ENCODE results near the gene MAVS. TPM values are rescaled to one million over a fixed set of nuclear protein-coding genes. Genes with fewer than 3 reads are reported as not detected.
"Not testable (repeated sequence)": the region's sequence is repeated elsewhere in the genome, so short reads cannot be mapped to it uniquely, and the experiment has no call there.

Gene MAVS
- total RNA-seq, 1 experiment from 2014 or later, result 31.7 TPM

- no peak overlapping the region for H3K4me3 Mint-ChIP-seq (ENCODE audit: unreplicated experiment)
- DNase-seq (ENCODE audit: unreplicated experiment), result no peak
- intact Hi-C loops (cut with micrococcal nuclease), result no loop called here
- no peak for TF ChIP-seq CTCF (IDR thresholded peaks at IDR 0.05; ENCODE audit: unreplicated experiment)
- ChIA-PET POLR2A (interaction anchor here (2.0 kb wide), 1 partner anchor 19 kb away, joined by 11 read pairs; no protein-coding TSS in a partner anchor), CTCF (interaction anchor here (0.5 to 1.4 kb wide), 5 partner anchors 8 to 38 kb away, joined by 3 to 4 read pairs (median 4); no protein-coding TSS in a partner anchor)
- no peaks in the 10 kb centered on the region for H3K9me3 Mint-ChIP-seq (ENCODE audit: unreplicated experiment)
- peaks cover 6% of the 10 kb centered on the region for H3K4me1 Mint-ChIP-seq (ENCODE audit: insufficient read depth, unreplicated experiment)
- no peak overlapping the region for H3K27ac Mint-ChIP-seq (ENCODE audit: low read depth, unreplicated experiment)
- no TSS peak for BruUV-seq (replicated peaks)
- peaks cover 43% of the 10 kb centered on the region for H3K36me3 Mint-ChIP-seq (ENCODE audit: insufficient read depth, unreplicated experiment)
- no peaks in the 10 kb centered on the region for H3K27me3 Mint-ChIP-seq (ENCODE audit: insufficient read depth, unreplicated experiment)
Measured at GRCh38 chr20:3826420-3826819, 20.2 kb upstream of the MAVS start.

- POLR2A ChIA-PET, result interaction anchor here (0.6 to 1.9 kb wide), 2 partner anchors 15 to 17 kb away, joined by 4 to 6 read pairs; no protein-coding TSS in a partner anchor
- Mint-ChIP-seq H3K36me3 (ENCODE audit: insufficient read depth, unreplicated experiment) (peaks cover 38% of the 10 kb centered on the region), H3K4me1 (ENCODE audit: insufficient read depth, unreplicated experiment) (no peaks in the 10 kb centered on the region), H3K4me3 (ENCODE audit: unreplicated experiment) (no peak overlapping the region), H3K27ac (ENCODE audit: low read depth, unreplicated experiment) (no peak overlapping the region), H3K27me3 (ENCODE audit: insufficient read depth, unreplicated experiment) (no peaks in the 10 kb centered on the region), H3K9me3 (ENCODE audit: unreplicated experiment) (no peaks in the 10 kb centered on the region)
- CTCF ChIA-PET, result interaction anchor here (0.6 kb wide), 3 partner anchors 22 to 333 kb away, joined by 4 to 5 read pairs (median 4); no protein-coding TSS in a partner anchor
- DNase-seq (ENCODE audit: unreplicated experiment), result no peak
- no peak for TF ChIP-seq CTCF (IDR thresholded peaks at IDR 0.05; ENCODE audit: unreplicated experiment)
- no TSS peak for BruUV-seq (replicated peaks)
- intact Hi-C loops (cut with micrococcal nuclease), result no loop called here
Measured at GRCh38 chr20:3828798-3829197, 17.8 kb upstream of the MAVS start.

DNA sequence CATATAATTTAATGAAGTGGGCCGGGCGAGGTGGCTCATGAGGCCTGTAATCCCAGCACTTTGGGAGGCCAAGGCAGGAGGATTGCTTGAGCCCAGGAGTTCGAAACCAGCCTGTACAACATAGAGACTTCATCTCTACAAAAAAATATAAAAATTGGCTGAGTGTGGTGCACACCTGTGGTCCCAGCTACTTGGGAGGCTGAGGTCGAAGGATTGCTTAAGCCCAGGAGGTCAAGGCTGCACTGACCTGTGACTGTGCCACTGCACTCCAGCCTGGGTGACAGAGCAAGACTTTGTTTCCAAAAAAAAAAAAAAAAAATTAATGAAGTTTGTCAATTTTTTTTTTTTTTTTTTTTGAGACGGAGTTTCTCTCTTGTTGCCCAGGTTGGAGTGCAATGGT is 16.7 kb upstream of the MAVS start:
- POLR2A ChIA-PET, result interaction anchor here (0.6 to 2.2 kb wide), 4 partner anchors 9 to 1514 kb away, joined by 3 to 10 read pairs (median 4); partner anchors contain the start of gene AP5S1
- BruUV-seq (replicated peaks), result not testable (repeated sequence)

GRCh38 chr20:3836132-3836531 is 10.5 kb upstream of the MAVS start:
- no peak for TF ChIP-seq CTCF (IDR thresholded peaks at IDR 0.05; ENCODE audit: unreplicated experiment)
- ChIA-PET CTCF (interaction anchor here (0.6 to 1.2 kb wide), 7 partner anchors 12 to 1696 kb away, joined by 3 to 4 read pairs (median 3); partner anchors contain the start of gene AP5S1), POLR2A (interaction anchor here (1.1 kb wide), 1 partner anchor 55 kb away, joined by 3 read pairs; the partner anchor contains the start of gene SPEF1)
- H3K36me3 Mint-ChIP-seq (ENCODE audit: insufficient read depth, unreplicated experiment), result peaks cover 7% of the 10 kb centered on the region
- no peak for DNase-seq (ENCODE audit: unreplicated experiment)
- no peaks in the 10 kb centered on the region for H3K4me1 Mint-ChIP-seq (ENCODE audit: insufficient read depth, unreplicated experiment)
- no peak overlapping the region for H3K27ac Mint-ChIP-seq (ENCODE audit: low read depth, unreplicated experiment)
- H3K27me3 Mint-ChIP-seq (ENCODE audit: insufficient read depth, unreplicated experiment), result no peaks in the 10 kb centered on the region
- no TSS peak for BruUV-seq (replicated peaks)
- intact Hi-C loops (cut with micrococcal nuclease), result no loop called here
- H3K4me3 Mint-ChIP-seq (ENCODE audit: unreplicated experiment), result no peak overlapping the region
- H3K9me3 Mint-ChIP-seq (ENCODE audit: unreplicated experiment), result no peaks in the 10 kb centered on the region

More for the DNA sequence above, 16.7 kb upstream of the MAVS start:
- H3K4me1 Mint-ChIP-seq (ENCODE audit: insufficient read depth, unreplicated experiment); intact Hi-C loops (cut with micrococcal nuclease); H3K27me3 Mint-ChIP-seq (ENCODE audit: insufficient read depth, unreplicated experiment); H3K4me3 Mint-ChIP-seq (ENCODE audit: unreplicated experiment); H3K9me3 Mint-ChIP-seq (ENCODE audit: unreplicated experiment); DNase-seq (ENCODE audit: unreplicated experiment); H3K27ac Mint-ChIP-seq (ENCODE audit: low read depth, unreplicated experiment): not testable (repeated sequence)
- CTCF ChIA-PET, result interaction anchor here (0.6 to 1.0 kb wide), 3 partner anchors 25 to 118 kb away, joined by 3 to 4 read pairs (median 3); no protein-coding TSS in a partner anchor
- H3K36me3 Mint-ChIP-seq (ENCODE audit: insufficient read depth, unreplicated experiment), result peaks cover 34% of the 10 kb centered on the region
